GM23338 (cell line): ENCODE results near the gene C16orf74. TPM values are rescaled to one million over a fixed set of nuclear protein-coding genes. Genes with fewer than 3 reads are reported as not detected.

Experiments used
- ATAC-seq: fragments of 200-7000 bp; cut with Tn5 transposase; 3 replicates; pipeline ENCODE4 v1.9.1; 2020
- DNase-seq: peaks from one replicate; pipeline ENCODE4 v3.0.0-alpha.2; 2015; ENCODE audit warnings: low spot score
- H2AFZ ChIP-seq: fragments of 200-600 bp; sonication (generic); 2 replicates; pipeline ENCODE4 v1.8.0; 2016; ENCODE audit warnings: antibody characterized with exemption, mild to moderate bottlenecking, moderate library complexity
- H3F3A ChIP-seq: fragments of 200-600 bp; sonication (generic); replicated peaks from 2 replicates; pipeline ENCODE4 v1.8.0; 2017; ENCODE audit warnings: antibody characterized with exemption, mixed run types, low read depth
- H3K27ac ChIP-seq: fragments of 200-600 bp; sonication (generic); 2 replicates; pipeline ENCODE4 v1.6.1; 2016; ENCODE audit warnings: low read depth
- H3K27me3 ChIP-seq: fragments of 200-600 bp; sonication (generic); 2 replicates; pipeline ENCODE4 v1.8.0; 2016; ENCODE audit warnings: mild to moderate bottlenecking, mixed run types, moderate library complexity; ENCODE audit not compliant: insufficient read depth
- H3K36me3 ChIP-seq: fragments of 200-600 bp; sonication (generic); 2 replicates; pipeline ENCODE4 v1.8.0; 2016; ENCODE audit warnings: mild to moderate bottlenecking; ENCODE audit not compliant: insufficient read depth
- H3K4me1 ChIP-seq: fragments of 200-600 bp; sonication (generic); 2 replicates; pipeline ENCODE4 v1.8.0; 2016; ENCODE audit warnings: mild to moderate bottlenecking, moderate library complexity; ENCODE audit not compliant: insufficient read depth
- H3K4me2 ChIP-seq: fragments of 200-600 bp; sonication (generic); 2 replicates; pipeline ENCODE4 v1.7.1; 2017; ENCODE audit warnings: mixed run types
- H3K4me3 ChIP-seq: fragments of 200-600 bp; sonication (generic); 2 replicates; pipeline ENCODE4 v1.6.1; 2016; ENCODE audit warnings: mixed run types
- H3K79me2 ChIP-seq: fragments of 200-600 bp; sonication (generic); replicated peaks from 2 replicates; pipeline ENCODE4 v1.8.0; 2017; ENCODE audit warnings: mild to moderate bottlenecking; ENCODE audit not compliant: insufficient read depth
- H3K9me2 ChIP-seq: fragments of 200-600 bp; sonication (generic); 2 replicates; pipeline ENCODE4 v1.8.0; 2017; ENCODE audit not compliant: insufficient read depth
- H4K20me1 ChIP-seq: fragments of 200-600 bp; sonication (generic); replicated peaks from 2 replicates; pipeline ENCODE4 v1.8.0; 2017; ENCODE audit warnings: mild to moderate bottlenecking; ENCODE audit not compliant: insufficient read depth
- H3K27ac Mint-ChIP-seq: 2 replicates; pipeline ENCODE4 v1.8.0; 2020; ENCODE audit warnings: inconsistent platforms, mild to moderate bottlenecking, moderate library complexity, mixed read lengths
- H3K27me3 Mint-ChIP-seq: 3 replicates; pipeline ENCODE4 v1.8.0; 2022; ENCODE audit warnings: low read depth, mild to moderate bottlenecking, moderate library complexity, mixed read lengths, inconsistent platforms; ENCODE audit not compliant: insufficient read depth, poor library complexity
- H3K36me3 Mint-ChIP-seq: 3 replicates; pipeline ENCODE4 v1.8.0; 2021; ENCODE audit warnings: low read depth, mild to moderate bottlenecking, inconsistent platforms, moderate library complexity, mixed read lengths
- H3K4me1 Mint-ChIP-seq: 3 replicates; pipeline ENCODE4 v1.8.0; 2020; ENCODE audit warnings: mild to moderate bottlenecking, inconsistent platforms, mixed read lengths
- H3K4me3 Mint-ChIP-seq: 3 replicates; pipeline ENCODE4 v1.8.0; 2021; ENCODE audit warnings: moderate library complexity, mild to moderate bottlenecking, inconsistent platforms, mixed read lengths
- H3K9me3 Mint-ChIP-seq: 3 replicates; pipeline ENCODE4 v1.8.0; 2020; ENCODE audit warnings: moderate library complexity, mild to moderate bottlenecking, inconsistent platforms, mixed read lengths
- CREB1 ChIP-seq: fragments of 250-450 bp; sonication (Bioruptor Pico); IDR thresholded peaks from 2 replicates; pipeline ENCODE4 v1.5.0; 2020; ENCODE audit warnings: low read depth, mild to moderate bottlenecking, moderate library complexity
- CTCF ChIP-seq, 2 experiments: fragments of 200-600 bp in 1 of 2; sonication (generic) in 1 of 2; conservative IDR thresholded peaks; 2 replicates each; pipeline versions ENCODE4 v1.5.1 to v1.6.1; 2016 to 2017; ENCODE audit warnings: antibody characterized with exemption in 2 of 2, low read depth in 2 of 2, mild to moderate bottlenecking in 2 of 2, moderate library complexity in 1 of 2
- ETS1 ChIP-seq: IDR thresholded peaks from 2 replicates; pipeline ENCODE4 v1.6.1; 2016; ENCODE audit warnings: antibody characterized with exemption
- EZH2 ChIP-seq: fragments of 200-600 bp; sonication (generic); IDR thresholded peaks from one replicate; pipeline ENCODE4 v1.8.0; 2017; ENCODE audit warnings: antibody characterized with exemption, mild to moderate bottlenecking, low read depth; ENCODE audit not compliant: unreplicated experiment
- EZH2phosphoT487 ChIP-seq: fragments of 200-600 bp; sonication (generic); IDR thresholded peaks from one replicate; pipeline ENCODE4 v1.8.1; 2018; ENCODE audit warnings: antibody characterized with exemption; ENCODE audit not compliant: unreplicated experiment
- JUNB ChIP-seq: IDR thresholded peaks from one replicate; pipeline ENCODE4 v1.6.1; 2016; ENCODE audit warnings: antibody characterized with exemption; ENCODE audit not compliant: unreplicated experiment
- NANOG ChIP-seq: IDR thresholded peaks from 2 replicates; pipeline ENCODE4 v1.6.1; 2016; ENCODE audit warnings: antibody characterized with exemption, borderline replicate concordance
- POLR2AphosphoS5 ChIP-seq: IDR thresholded peaks from 2 replicates; pipeline ENCODE4 v1.6.1; 2016; ENCODE audit warnings: antibody characterized with exemption, low read depth
- REST ChIP-seq: IDR thresholded peaks from one replicate; pipeline ENCODE4 v1.6.1; 2018; ENCODE audit warnings: antibody characterized with exemption; ENCODE audit not compliant: unreplicated experiment
- STAT1 ChIP-seq: IDR thresholded peaks from one replicate; pipeline ENCODE4 v1.6.1; 2016; ENCODE audit warnings: antibody characterized with exemption; ENCODE audit not compliant: unreplicated experiment
- ZNF114 ChIP-seq: fragments of 250-450 bp; sonication (Bioruptor Pico); IDR thresholded peaks from 2 replicates; pipeline ENCODE4 v1.5.0; 2020; ENCODE audit warnings: mild to moderate bottlenecking, moderate library complexity
- ZNF331 ChIP-seq: fragments of 250-450 bp; sonication (Bioruptor Pico); IDR thresholded peaks from 2 replicates; pipeline ENCODE4 v1.5.0; 2020; ENCODE audit warnings: low read depth, mild to moderate bottlenecking, moderate library complexity
- ZNF462 ChIP-seq: fragments of 250-450 bp; sonication (Bioruptor Pico); IDR thresholded peaks from 2 replicates; pipeline ENCODE4 v1.5.0; 2020; ENCODE audit warnings: mild to moderate bottlenecking, moderate library complexity
- polyA plus RNA-seq: library from polyadenylated mRNA; unstranded; fragments of >200 nt; fragmentation: Nextera tagmentation; extraction: Ambion mirVana; gene quantifications from 2 replicates; pipeline ENCODE4 v1.2.1, GENCODE V29; 2016
- total RNA-seq: library from RNA; depleted of rRNA; stranded (reverse); fragments of >200 nt; shearing (Covaris generic); gene quantifications from 2 replicates; pipeline ENCODE4 v1.2.3, GENCODE V29; 2014

The C16orf74 gene
- total and polyA plus RNA-seq, 2 experiments from 2014 or later: 12.1 to 19.1 TPM

- no peaks in the 10 kb centered on the region for H4K20me1 ChIP-seq
- ATAC-seq (no peak), DNase-seq (no peak)
- peaks cover 19% of the 10 kb centered on the region for H3K4me1 Mint-ChIP-seq
- peaks cover 3% of the 10 kb centered on the region; the same call in 1 of the 2 replicates for H3K4me1 ChIP-seq
- peaks cover 15% of the 10 kb centered on the region for H3K27me3 Mint-ChIP-seq
- no peak overlapping the region for H2AFZ ChIP-seq
- H3K9me2 ChIP-seq: no peaks in the 10 kb centered on the region
- no peaks in the 10 kb centered on the region for H3K36me3 ChIP-seq
- H3K27ac ChIP-seq: no peak overlapping the region
- H3K27ac Mint-ChIP-seq: no peak overlapping the region
- no peak overlapping the region for H3K4me3 ChIP-seq
- H3K79me2 ChIP-seq: no peaks in the 10 kb centered on the region
- H3K27me3 ChIP-seq: no peaks in the 10 kb centered on the region
- no peak for TF ChIP-seq JUNB
- no peak for TF ChIP-seq ZNF114 (CRISPR knock-in tag)
- TF ChIP-seq EZH2: no peak
- TF ChIP-seq ZNF331 (CRISPR knock-in tag): no peak
- TF ChIP-seq NANOG: no peak
- TF ChIP-seq POLR2AphosphoS5: no peak
- no peak for TF ChIP-seq ETS1
- no peak for TF ChIP-seq CREB1 (CRISPR knock-in tag)
- no peak for TF ChIP-seq EZH2phosphoT487
- TF ChIP-seq STAT1: no peak
- no peak for TF ChIP-seq ZNF462 (CRISPR knock-in tag)
- TF ChIP-seq CTCF (conservative IDR thresholded peaks at IDR 0.05; ENCODE audit: low read depth in 2 of 2): no peak
- TF ChIP-seq REST: no peak
- H3K9me3 Mint-ChIP-seq: peaks cover 8% of the 10 kb centered on the region; the same call in 2 of the 3 replicates
- H3F3A ChIP-seq: no peaks in the 10 kb centered on the region; the same call in 1 of the 2 replicates
- H3K36me3 Mint-ChIP-seq: peaks cover 14% of the 10 kb centered on the region
- H3K4me2 ChIP-seq: no peak overlapping the region
- H3K4me3 Mint-ChIP-seq: no peak overlapping the region
Measured at GRCh38 chr16:85710732-85711131, 40.2 kb downstream of the C16orf74 start.
